DOHH2 (cell line): ENCODE measurements around the gene LENG8.

Source experiments
- CTCF ChIP-seq: fragments of 200-600 bp; sonication (generic); IDR thresholded peaks from one replicate; pipeline ENCODE4 v1.5.1; 2014; ENCODE audit warnings: antibody characterized with exemption, mild to moderate bottlenecking, low read depth, low read length; ENCODE audit not compliant: poor library complexity, severe bottlenecking
- EZH2phosphoT487 ChIP-seq: fragments of 200-600 bp; sonication (generic); IDR thresholded peaks from 2 replicates; pipeline ENCODE4 v1.6.1; 2017; ENCODE audit warnings: borderline replicate concordance, mild to moderate bottlenecking, antibody characterized with exemption, low read length, moderate library complexity, mixed read lengths

DNA sequence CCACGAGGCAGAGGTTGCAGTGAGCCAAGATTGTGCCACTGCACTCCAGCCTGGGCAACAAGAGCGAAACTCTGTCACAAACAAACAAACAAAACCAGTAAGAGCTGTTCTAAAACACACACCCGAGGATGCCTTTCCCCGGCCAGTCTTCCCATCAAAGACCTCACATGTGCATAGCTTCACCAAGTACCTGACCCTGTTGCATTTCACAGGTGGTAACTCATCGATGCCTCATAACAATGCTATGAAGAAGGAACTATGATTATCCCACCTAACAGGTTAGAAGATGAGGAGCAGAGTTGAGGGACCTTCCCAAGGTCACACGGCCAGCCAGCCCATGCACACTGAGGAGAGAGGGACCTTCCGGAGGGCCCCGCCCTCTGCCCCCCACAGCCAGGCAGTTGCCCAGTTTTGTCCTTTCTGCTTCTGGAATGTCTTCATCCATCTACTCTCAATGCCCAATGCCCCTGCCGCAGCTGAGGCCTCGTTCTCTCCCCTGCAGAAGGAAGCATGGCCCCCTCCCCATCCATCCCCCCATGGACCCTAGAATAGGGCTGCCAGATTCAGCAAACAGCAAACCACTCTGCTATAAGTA is 16.8 kb upstream of the LENG8 start:
- no peak for TF ChIP-seq CTCF
- no peak for TF ChIP-seq EZH2phosphoT487
